NCI-H748 (cell line): ENCODE data around the gene RBM10.
"Not testable (repeated sequence)": the region's sequence is repeated elsewhere in the genome, so short reads cannot be mapped to it uniquely, and the experiment has no call there.

Experiments
- DNase-seq: peaks from one replicate; lab custom pipeline; 2025; ENCODE audit not compliant: unreplicated experiment; lab: John Stamatoyannopoulos, UW

RBM10 gene

DNA sequence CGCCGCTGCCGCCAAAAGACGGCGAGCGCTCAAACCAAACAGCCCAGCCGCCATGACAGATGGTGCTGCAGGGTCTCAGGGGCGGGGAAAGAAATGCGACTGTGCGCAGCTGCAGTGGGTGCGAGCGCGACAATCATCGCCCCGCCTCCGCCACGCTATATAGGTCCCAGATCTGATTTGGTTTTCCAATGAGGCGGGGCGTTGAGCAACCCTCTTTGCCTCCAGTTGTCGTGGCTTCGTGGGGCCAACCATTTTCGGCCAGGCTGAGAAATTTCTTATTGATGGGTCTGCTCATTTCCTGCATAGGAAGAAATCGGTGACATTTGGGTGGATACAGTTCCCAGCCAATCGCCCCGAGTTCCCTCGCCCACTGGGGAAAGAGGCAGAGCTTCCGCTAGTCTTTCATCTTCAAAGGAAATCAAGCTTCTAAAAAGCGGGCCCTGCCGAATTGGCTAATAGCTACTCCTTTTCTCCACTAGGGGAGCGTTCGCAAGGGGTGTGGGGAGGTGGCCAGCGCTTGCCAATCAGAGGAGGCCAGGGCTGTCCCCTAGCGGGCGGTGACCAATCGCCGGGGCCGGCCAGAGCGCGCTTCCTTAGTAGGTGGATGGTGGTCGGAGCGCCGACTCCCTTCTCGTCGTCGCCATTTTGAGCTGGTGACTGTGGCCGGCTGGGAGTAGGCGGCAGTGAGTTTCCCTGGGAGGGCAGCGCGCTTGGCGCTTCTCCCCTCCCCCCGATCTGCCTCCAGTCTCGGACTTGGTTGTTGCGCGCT, at the start of gene RBM10, which contains the start of gene NDUFB11:
RBM10 (plus strand) TSS at position 596 of the 769 bp plus-strand sequence. CDS start 2,261 bp downstream, outside the sequence.
NDUFB11 (minus strand) TSS at position 77 of the 769 bp plus-strand sequence; CDS start at position 54, 23 bp downstream.
- peak; percentile 95 for DNase-seq

DNA sequence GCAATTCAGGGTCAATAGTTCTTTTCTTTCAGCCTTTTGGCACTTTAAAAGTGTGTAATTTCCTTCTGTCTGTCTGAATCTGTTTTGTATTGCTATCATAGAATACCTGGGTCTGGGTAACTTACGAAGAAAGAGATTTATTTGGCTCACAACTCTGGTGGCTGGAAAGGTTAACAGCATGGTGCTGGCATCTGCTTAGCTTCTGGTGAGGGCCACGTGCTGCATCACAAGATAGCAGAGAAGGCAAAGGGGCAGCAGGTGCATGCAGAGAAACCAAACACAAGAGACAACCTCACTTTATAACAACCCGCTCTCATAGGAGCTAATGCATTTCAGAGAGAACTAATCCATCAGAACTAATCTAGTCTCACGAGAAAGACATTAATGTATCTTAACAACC, 48.0 kb upstream of the RBM10 start:
- DNase-seq, result no peak

DNA sequence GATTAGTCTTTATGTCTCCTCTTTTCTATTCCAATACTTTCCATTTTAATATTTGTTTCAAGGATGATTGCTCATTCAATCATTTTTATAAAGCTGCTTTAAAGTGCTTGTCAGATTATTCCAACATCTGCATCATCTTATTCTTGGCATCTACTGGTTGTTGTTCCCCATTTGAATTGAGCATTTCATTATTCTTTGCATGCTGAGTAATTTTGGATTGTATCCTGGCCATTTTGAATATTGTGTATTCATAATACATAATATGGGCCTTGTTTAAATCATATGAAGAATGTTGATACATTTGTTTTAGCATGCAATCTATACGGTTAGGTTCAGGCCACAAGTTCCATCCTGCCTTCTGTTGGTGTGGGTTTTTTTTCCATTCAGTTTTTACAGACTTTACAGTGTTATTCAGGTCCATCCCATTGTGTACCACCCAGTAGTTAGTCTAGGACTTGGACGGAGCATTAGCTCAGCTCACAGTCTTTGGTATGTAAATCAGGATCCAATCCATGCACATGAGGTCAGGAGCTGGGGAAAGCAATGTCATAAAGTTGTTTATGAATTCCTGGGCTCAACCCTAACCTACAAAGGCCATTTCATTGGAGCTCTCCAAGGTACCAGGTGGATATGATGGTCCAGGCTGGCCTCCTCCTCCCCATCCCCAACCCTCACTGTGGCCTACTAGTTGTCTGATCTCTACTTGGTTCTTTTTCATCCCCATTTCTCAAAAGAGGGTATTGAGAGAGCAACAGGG, 46.5 kb upstream of the RBM10 start:
- DNase-seq, result no peak

DNA sequence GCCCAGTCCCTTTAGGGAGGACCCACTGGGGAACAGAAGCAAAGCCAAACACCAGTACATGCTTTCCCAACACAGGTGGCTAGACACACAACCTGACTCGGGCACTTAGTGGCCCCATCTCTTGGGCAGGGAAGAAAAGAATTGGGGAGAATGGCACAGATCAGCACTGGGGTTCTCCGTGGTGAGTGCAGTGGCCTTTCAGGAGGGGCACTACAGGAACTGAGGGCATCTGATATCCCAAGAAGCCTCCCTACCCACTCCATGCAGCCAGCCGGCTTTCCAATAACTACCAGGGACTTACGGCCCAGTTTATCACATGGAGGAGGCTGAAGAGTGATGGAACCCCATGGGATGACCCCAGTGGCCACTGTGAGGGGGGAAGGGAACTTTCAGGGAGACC, 43.8 kb upstream of the RBM10 start:
- DNase-seq, result no peak

- not testable (repeated sequence) for DNase-seq
These were observed 33.9 kb upstream of the RBM10 start for GRCh38 chrX:47110936-47111615.

DNA sequence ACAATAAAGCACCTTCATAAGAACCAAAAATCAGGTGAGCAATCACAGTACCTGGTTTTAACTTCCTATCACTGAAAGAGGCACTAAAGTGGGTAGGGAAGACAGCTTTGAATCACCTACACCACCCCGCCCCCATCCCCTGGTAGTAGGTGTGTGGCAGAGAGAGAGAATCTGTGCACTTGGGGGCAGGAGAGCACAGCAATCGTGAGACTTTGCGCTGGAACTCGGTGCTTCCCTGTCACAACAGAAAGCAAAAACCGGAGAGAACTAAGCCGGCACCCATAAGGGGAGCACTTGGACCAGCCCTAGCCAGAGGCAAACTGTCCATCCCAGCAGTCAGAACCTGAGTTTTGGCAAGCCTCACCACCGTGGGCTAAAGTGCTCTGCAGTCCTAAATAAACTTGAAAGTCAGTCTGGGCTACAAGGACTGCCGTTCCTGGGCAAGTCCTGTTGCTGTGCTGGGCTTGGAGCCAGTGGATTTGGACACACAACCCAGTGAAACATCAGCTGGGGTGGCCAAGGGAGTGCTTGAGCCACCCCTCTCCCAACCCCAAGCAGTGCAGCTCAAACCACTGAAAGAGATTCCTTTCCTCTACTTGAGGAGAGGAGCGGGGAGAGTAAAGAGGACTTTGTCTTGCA, 32.6 kb upstream of the RBM10 start:
- no peak for DNase-seq

GRCh38 chrX:47116551-47117110, 28.4 kb upstream of the RBM10 start:
- DNase-seq, result not testable (repeated sequence)

DNA sequence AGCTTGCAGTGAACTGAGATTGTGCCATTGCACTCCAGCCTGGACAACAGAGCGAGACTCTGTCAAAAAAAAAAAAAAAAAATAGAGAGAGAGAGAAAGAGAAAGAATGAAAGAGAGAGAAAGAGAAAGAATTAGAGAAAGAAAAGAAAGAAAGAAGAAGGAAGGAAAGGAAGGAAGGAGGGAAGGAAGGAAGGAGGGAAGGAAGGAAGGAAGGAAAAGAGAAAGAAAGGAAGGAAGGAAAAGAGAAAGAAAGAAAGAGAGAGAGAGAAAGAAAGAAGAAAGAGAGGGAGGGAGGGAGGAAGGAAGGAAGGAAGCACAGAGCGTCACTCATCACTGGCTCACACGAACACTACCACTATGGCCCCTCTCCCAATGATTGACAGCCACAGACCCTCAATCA, 20.6 kb upstream of the RBM10 start:
- not testable (repeated sequence) for DNase-seq

- peak; percentile 92 for DNase-seq
These were observed 15.7 kb upstream of the RBM10 start for GRCh38 chrX:47129157-47129898.

DNA sequence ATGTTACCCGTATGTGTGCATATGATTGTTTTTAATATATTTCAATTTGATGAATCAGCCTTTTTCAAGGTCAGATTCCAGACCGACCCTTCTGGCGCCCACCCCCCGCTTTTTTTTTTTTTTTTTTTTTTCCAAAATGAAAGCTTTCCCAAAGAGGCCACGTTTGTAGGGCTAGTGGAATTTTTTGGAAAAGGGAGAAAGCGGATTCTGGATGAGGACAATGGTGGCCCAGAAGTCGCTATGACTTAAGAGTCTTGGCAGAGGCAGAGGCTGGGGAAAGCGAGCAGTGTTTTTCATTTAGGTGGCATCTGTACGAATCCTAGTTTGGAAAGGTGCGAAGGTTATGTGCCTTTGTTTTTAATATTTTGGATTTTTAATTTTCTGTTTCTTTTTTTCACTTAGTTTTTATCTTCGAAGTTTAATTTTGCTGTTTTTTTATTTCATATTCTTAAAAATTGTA, 15.1 kb upstream of the RBM10 start:
- DNase-seq, result peak; percentile 15

DNA sequence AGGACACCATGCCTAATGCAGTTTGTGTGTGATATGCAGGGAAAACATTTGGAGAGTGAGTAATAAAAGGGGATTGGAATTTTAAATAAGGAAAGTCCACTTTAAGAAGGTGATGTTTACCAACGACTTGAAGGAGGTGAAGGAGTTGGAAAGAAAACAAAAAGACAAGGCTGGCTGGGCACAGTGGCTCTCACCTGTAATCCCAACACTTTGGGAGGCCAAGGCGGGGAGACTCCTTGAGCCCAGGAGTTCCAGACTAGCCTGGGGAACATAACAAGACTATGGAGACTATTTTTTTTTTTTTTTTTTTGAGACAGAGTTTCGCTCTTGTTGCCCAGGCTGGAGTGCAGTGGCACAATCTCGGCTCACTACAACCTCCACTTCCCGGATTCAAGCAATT, 11.5 kb upstream of the RBM10 start:
- DNase-seq, result no peak

- DNase-seq, result not testable (repeated sequence)
These were observed 9.4 kb upstream of the RBM10 start for GRCh38 chrX:47135650-47136049.

DNA sequence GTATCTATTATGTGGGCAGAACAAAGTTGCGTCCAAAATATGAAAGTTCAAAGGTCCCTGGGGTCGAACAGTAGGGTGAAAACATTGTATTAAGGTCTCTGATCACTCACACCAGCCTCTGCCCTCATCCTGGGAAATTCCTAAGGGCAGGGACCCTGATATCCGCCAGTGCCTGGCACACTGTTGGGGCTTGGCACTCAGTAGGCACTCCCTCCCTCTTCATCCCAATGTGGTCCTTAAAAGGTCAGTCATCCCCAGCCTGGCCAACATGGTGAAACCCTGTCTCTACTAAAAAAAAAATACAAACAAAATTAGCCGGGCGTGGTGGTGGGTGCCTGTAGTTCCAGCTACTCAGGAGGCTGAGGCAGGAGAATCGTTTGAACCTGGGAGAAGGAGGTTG, 6.8 kb upstream of the RBM10 start:
- DNase-seq, result no peak

DNA sequence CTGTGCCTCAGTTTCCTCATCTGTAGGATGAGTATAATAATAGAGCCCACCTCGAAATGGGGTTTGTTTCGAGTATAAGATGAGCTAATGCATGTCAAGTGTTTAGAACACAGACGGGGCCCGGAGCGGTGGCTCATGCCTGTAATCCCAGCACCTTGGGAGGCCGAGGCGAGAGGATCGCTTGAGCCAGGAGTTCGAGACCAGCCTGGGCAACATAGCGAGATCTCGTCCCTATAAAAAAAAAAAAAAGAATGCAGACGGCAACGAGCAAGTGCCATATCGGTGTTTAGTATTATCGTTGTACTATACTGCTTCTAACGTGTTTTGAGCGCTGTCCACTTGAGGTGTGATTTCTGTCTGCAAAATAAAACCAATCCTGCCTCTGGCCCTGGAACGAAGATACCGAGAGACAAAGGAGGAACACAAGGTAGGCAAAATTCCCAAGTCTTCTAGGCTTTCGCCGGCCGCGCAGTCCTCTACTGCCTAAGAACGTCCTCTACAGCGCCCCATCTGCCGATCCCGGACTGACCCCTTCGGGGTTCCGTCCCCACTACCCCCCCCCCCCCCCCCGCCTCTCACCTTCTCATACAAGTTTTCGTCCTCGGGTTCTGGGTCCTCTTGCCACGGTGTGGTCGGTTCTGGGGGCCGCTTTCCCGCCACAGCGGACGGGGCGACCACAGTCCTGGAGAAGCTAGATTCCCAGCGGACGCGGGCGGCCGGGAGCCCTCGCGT, 961 bp upstream of the RBM10 start:
- DNase-seq, result peak; percentile 64

DNA sequence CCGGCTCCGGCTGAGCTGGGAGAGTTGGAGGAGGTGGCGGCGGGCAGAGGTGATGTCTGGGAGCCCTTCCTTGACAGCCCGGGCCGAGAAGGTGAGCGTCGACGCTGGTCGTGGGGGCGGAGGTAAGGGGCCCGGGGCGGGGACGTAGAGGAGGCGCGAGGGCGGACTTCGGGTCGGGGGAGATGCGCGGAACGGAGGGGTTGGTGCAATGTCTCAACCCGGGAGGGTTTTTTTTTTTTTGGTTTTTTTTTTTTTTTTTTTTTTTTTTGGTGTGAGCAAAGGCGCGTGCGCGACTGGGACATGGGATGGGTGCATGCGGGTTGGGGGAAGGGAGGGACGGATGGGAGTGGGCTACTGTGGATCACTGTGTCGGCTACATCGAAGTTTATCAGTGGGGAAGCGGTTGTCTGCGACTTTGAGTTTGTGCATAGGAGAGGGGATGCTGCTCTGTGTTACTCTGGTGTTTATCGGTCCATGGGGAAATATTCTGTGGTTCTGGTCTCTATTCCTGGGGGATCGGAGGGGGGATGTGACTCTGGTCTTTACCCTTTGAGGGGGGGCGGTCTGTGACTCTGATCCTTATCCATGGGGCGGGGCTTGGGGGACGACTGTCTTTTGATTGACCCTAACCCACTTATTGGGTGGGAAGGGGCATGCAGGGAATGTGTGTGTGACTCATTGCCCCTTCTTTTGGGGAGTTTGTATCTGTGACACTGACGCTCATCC, 537 bp downstream of the RBM10 start:
- DNase-seq, result peak; percentile 75

DNA sequence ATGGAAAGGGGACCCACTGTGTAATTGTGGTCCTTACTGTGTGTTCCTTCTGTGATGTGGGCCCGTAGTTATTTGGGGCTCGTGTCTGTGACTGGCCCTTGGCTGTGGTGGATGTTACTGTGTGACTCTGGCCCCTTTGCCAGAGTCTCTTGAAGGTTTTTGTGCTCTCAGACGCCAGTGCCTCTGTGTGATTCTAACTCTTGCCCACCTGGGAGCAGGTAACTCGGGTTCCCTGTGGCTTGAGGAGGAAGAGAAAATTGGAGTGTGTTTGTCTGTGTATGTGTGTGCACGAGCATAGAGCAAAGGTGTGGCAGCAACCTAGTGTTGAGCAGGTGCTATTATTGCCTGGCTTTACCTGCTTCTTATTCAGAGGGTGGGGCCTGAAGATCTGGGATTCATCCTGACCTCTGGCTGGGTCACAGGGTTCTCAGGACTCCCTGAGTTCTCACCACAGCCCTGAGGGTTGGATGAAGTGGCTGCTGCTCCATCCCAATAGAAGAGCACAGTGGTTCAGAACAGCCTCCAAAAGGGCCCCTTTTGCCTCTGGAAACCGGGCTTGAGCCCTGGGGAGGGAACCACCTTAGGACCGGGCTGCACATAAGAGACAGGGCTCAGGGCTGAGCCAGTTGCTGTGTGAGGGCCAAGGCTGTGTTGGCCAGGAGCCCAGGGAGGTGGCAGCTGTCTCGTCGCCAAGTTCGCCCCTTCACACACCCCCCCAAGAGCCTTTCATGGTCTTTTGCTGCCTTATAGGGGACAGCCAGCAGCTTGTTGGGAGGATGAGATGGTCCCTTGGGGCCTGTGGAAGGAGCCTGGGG, 1.3 kb downstream of the RBM10 start:
- DNase-seq, result peak; percentile 48

DNA sequence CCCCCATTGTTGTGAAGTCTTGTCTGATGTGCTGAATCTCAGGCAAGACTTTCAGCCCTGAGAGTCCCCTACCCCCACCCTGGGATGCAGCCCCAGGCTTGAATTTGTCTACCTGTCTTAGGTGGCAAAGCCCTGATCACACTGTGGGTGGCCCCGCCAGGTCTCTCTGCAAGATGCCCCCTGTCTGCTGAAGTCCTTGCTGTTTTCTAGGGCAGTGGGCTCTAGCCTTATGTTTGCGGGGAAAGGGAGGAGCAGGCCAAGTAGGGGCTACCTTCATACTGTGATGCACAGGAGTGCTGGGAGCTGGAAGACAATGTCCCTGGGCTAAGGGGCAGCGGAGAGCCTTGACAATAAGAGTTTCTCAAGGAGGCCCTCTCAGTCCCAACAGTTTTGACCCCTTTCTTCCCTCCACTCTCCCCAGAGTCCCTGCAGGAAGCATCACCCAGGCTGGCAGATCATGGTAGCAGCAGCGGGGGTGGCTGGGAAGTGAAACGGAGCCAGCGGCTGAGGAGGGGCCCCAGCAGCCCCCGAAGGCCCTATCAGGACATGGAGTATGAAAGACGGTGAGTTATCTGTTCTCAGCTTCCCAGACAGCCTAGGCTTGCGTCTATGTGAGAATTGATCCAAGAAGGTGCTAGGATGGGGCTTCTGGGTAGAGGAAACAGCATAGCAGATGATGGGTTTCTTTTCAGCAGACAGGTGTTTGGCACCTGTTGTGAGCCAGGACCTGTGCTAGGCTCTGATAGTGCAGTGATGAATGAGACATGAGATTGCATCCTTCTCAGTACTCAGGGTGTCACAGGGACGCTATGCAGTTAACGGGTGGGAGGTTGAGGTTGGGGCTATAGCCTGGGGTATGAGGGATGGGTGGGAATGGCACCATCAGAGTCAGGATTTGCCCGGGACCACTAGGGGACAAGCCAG, 2.2 kb downstream of the RBM10 start:
- no peak for DNase-seq
